ENCODE results near the gene AOPEP.

The AOPEP gene
- 5.3 to 7.9 reads per million in 2 donors for total RNA-seq

- DNase-seq, result peak; percentile 97 to 99 (median 98)
Measured at GRCh38 chr9:94726495-94727191, at the start of gene AOPEP. Gene AOPEP (plus strand): TSS chr9:94726699. CDS start chr9:94759784, 33,085 bp downstream.

GRCh38 chr9:94677929-94678328 lies 48.6 kb upstream of the AOPEP start:
- no peak for DNase-seq

- no peak for DNase-seq
Measured at GRCh38 chr9:94679587-94679986, 46.9 kb upstream of the AOPEP start.

- DNase-seq, result no peak
Measured at GRCh38 chr9:94680020-94680419, 46.5 kb upstream of the AOPEP start.

- no peak for DNase-seq
Measured at GRCh38 chr9:94680621-94681020, 45.9 kb upstream of the AOPEP start.

GRCh38 chr9:94681508-94681907 lies 45.0 kb upstream of the AOPEP start:
- peak in 4 of 5 experiments; percentile 18 to 68 (median 30) for DNase-seq

- peak in 1 of 5 experiments; percentile 30 for DNase-seq
Measured at GRCh38 chr9:94685359-94685758, 41.1 kb upstream of the AOPEP start.

GRCh38 chr9:94687451-94687850 lies 39.0 kb upstream of the AOPEP start:
- DNase-seq, result no peak

- DNase-seq, result no peak
Measured at GRCh38 chr9:94690344-94690743, 36.2 kb upstream of the AOPEP start.

- DNase-seq, result no peak
Measured at GRCh38 chr9:94692601-94693000, 33.9 kb upstream of the AOPEP start.

GRCh38 chr9:94693485-94694204 lies 32.9 kb upstream of the AOPEP start:
- no peak for DNase-seq

- DNase-seq, result no peak
Measured at GRCh38 chr9:94696545-94696944, 30.0 kb upstream of the AOPEP start.

GRCh38 chr9:94697972-94698581 lies 28.4 kb upstream of the AOPEP start:
- DNase-seq, result no peak

GRCh38 chr9:94699715-94700373 lies 26.7 kb upstream of the AOPEP start:
- no peak for DNase-seq

GRCh38 chr9:94700445-94700844 lies 26.1 kb upstream of the AOPEP start:
- no peak for DNase-seq

- no peak for DNase-seq
Measured at GRCh38 chr9:94703488-94704140, 22.9 kb upstream of the AOPEP start.

GRCh38 chr9:94705162-94705702 lies 21.3 kb upstream of the AOPEP start:
- no peak for DNase-seq

GRCh38 chr9:94706922-94707321 lies 19.6 kb upstream of the AOPEP start:
- no peak for DNase-seq

GRCh38 chr9:94713436-94714215 lies 12.9 kb upstream of the AOPEP start:
- DNase-seq, result no peak

GRCh38 chr9:94714494-94714893 lies 12.0 kb upstream of the AOPEP start:
- no peak for DNase-seq

GRCh38 chr9:94717761-94718160 lies 8.7 kb upstream of the AOPEP start:
- no peak for DNase-seq

- no peak for DNase-seq
Measured at GRCh38 chr9:94718936-94719335, 7.6 kb upstream of the AOPEP start.

Measured in T-helper 2 cell (primary cell).